HS-5 (cell line): ENCODE results near the gene ATP2B3.

Experiments used
- DNase-seq: peaks from one replicate; pipeline ENCODE4 v3.0.0-alpha.2; 2012; ENCODE audit warnings: low read depth

ATP2B3 gene

DNA sequence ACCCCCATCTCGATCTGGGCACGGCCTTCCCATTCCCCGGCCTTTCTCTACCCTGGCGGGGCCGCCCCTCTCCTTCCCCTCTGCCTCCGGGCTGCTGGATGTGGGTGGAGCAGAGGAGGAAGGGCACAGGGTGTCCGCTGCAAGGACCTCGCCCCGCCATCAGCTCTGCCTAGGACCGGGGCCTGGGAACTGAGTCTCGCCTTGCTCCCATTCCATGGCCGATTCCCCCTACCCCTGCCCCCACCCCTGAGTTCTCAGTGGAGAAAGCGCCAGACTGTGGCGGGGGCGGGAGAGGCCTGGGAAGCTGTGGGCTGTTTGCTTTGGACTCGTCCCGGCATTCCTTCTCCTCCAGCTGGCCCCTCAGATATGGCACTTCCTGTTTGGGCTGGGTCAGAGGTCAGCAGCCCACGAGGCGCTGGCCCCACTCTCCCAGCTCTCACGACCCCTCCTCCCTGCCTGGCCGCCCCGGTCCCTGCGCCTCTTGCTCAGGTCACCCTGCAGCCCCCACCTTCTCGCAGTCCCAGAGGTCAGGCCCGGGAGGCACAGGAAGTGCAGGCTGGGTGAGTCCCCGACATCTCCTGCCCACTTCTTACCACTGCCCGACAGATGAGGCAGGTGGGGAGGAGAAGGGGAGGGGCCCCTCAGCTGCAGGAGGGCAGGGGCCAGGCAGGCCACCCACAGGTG lies 29.1 kb upstream of the ATP2B3 start:
- DNase-seq: no peak

DNA sequence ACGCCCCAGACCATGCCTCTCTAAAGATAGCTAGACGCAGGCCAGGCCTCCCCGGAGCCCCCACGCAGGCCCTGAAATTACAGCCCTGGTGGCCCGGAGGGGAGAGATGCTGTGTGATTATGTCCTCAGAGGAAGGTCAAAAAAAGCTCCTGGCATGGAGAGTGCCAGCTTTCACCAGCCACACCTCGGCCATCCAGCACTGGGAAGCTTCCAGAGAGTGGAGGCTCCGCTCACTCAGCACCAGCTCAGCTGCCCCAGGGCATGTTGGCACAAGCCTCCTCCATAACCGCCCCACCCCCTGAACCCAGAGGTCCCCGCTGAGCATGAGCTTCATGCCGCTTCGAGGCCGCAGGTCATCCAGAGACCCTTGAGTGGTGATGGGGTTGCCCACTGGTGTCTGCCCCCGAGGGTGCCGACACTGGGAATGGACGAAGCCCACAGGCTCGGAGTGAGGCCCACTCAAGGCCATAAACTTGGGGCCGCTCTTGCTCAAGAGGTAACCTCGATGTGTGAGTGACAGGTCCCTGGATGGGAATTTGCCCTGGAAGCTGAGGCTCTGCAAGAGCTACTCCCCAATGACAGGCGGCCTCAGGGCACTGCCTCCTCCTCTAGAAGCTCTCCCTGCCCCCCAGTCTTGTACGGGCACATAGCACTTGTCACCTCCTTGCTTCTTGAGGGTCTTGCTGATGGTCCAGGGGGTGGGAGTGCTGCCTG lies 27.1 kb upstream of the ATP2B3 start:
- DNase-seq: no peak

DNA sequence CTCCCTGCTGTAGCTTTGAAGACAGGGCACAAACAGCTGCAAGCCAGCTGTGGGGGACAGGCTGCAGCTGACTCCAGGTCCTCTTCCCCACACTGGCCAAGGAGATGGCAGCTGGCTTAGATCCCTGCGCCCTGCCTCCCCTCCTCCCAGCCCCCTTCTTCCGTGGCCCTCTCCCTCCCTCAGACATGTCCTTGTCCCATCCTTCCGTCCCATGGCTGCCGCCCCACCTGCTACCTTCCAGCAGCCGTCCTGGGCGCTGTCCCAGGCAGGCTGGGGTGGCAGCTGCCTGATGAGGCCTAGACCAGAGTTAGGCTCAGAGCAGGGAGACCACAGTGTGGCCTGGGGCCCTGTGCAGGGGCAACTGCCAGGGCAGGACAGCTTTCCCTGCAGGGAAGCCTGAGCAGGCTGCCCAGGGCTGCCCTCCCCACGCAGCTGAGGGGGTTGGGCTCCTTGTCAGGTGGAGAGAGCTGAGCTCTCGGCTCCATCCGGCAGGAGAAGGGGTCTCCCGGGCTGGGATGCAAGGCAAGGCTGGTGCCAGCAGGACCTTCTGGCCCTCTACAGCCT lies 26.0 kb upstream of the ATP2B3 start:
- no peak for DNase-seq

DNA sequence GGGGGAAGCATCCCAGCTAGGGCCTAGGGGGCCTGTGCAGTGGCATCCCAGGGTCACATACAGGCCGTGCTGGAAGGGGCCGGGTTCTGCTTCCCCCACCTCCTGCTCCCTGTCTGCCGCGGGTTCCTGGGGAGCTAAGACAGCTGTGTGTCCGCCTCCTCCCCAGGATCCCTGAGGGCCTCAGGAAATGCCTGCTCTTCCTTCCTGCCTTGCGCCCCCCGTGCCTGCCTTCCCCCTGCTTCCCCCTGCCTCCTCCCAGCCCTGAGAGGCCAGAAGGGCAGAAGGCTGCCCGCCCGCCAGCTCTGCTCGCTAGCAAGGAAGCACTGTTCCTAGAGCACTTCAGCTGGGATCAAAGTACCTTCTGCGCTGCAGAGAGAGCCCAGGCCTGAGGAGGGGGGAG lies 25.5 kb upstream of the ATP2B3 start:
- DNase-seq: no peak

DNA sequence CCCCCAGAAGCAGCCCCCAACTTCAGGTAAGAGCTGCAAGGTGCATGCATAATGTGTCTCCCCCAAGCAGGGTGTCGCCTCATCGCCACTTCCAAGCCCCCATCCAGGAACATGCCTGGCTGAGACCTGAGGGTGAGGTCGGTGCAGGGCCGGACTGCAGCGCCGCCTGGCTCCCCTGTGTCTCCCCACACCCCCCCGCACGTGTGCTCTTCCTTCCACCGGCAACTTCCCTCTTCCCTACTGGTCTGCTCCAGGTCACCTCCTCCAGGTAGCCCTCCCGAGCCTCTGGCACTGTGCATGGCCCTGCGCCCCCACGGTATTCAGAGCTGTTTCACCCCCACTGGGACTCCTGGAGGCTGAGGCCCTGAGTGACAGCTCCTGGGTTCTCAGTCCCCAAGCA lies 24.9 kb upstream of the ATP2B3 start:
- DNase-seq: no peak

DNA sequence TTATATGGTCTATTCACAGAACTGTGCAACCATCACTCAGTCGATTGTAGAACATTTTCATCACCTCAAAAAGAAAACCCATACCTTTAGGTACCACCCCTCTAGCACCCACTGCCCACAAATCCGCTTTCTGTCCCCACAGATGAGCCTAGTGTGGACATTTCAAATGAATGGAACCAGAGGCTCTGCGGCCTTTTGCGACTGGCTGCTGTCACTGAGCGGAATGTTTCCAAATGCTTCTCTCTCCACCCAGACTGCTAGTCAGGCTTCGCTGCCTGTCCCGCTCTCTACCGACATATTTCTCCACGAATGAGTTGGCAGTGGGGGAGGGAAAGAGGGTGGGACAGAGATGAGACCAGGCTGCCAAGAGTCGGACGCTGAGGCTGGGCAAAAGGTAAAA lies 24.4 kb upstream of the ATP2B3 start:
- DNase-seq: no peak

DNA sequence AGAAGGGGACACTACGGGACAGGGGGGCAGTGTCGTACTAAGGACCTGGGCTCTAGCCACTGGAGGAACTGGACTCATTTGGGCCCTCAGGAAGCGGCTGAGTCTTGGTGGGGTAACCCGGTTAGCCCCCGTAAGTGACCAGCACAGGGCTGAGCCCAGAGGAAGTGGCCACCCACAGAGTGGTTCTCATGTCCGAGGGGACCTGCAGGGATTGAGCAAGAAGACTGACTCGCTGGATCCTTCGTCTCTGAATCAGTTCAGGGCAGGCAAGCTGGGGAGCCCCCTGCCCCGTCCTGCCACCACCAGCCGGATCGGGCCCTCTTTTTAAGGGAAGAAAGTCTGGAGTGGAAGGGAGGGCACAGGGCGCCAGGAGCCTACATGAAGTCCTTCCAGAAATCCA lies 23.4 kb upstream of the ATP2B3 start:
- no peak for DNase-seq

DNA sequence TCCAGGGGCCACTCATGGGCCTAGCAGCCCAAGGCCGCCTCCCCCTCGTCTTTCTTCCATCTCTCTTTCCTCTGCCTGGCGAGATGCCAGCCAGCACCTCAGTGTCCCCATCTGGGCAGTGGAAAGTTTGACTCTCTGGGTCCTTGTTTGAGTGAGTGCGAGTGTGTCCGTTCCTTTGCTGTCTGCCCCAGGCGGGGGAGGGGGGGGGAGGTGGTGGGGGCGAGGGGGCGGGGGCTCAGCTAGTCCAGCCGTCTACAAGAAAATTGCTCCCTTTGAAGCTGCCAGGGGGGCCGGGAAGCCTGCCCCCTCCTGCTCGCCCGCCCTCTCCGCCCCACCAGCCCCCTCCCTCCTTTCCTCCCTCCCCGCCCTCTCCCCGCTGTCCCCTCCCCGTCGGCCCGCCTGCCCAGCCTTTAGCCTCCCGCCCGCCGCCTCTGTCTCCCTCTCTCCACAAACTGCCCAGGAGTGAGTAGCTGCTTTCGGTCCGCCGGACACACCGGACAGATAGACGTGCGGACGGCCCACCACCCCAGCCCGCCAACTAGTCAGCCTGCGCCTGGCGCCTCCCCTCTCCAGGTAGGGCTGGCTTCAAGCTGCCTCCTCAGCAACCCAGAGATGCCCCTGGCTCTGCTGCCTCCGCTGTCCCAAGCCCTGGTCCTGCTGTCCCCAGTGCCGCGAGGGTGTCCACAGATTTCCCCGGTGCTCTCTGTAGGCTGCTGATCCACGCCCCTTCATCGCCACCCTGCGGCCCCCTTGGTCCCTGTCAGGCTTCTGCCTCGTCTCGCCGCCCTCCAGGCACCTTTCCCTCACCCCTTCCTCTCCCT lies 22.7 kb upstream of the ATP2B3 start, which contains the start of gene BGN:
TSS of gene BGN (plus strand) at position 440 of the 821 bp plus-strand sequence. CDS start 9,652 bp downstream, outside the sequence.
- DNase-seq: no peak

DNA sequence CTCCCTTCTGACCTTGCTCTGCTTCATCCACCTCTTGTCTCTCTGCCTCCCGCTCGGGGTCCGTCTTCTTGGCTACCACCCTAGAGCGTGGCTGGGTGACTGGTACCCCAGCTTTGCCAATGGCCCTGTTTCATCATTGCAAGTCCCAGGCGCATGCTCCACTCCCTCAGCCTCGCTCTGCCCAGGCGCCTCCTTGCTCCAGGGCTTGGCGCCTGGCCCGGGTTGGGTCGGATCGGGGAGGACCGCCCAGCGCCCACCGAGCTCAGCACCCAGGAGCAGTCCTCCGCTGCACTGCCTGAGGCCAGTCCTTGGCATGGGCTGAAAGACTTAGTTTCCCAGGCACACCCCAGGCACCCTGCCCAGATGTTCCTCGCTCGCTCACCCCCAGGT lies 22.1 kb upstream of the ATP2B3 start:
- no peak for DNase-seq

DNA sequence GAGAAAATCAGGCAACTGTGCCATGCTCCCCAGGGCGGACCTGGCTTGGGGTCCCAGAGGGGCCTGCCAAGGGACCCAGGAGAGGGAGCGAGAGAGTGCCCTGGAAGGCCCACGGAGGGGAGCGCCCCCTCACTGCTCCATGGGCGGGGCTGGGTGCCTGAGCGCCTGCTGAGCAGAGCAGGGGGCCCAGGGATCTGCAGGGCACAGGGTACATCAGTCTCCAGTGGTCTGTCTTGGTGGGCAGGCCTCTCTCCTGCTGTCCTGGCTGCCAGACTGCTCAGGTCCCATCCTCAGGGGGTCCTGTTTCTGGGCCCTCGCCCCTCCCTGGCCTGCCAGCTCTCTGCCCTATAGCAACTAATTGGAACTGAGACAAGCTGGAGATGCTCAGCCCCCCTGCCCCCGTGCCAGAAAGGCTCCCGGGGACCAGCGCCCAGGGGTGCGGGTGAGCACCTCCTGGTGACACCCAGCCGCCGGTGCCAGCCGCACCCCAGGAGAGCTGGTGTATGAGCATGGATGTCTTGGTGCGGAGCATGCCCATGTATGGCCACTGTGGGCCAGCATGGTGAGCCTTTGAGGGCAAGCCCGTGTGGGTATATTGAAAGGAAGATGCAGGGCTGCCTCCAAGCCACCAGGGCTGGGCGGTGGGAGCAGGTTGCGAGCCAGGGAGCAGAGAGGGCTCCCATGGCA lies 21.4 kb upstream of the ATP2B3 start:
- DNase-seq: no peak

DNA sequence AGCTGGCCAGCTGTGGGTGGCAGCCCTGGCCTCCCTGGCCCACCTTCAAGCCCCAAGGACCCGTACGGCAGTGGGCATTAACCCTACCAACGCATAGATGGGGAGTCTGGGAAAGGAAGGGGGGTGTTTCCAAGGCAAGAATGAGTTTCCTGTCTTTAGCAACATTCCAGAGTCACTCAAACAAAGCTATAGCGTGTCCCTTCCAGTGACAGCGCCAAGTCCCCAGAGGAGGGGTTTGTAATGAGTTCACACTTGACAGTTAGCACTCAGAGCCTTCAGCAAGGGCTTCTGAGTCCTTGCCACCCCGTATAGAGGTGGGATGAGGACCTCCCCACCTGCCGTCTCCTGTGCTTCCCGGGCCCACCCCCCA lies 20.9 kb upstream of the ATP2B3 start:
- no peak for DNase-seq

DNA sequence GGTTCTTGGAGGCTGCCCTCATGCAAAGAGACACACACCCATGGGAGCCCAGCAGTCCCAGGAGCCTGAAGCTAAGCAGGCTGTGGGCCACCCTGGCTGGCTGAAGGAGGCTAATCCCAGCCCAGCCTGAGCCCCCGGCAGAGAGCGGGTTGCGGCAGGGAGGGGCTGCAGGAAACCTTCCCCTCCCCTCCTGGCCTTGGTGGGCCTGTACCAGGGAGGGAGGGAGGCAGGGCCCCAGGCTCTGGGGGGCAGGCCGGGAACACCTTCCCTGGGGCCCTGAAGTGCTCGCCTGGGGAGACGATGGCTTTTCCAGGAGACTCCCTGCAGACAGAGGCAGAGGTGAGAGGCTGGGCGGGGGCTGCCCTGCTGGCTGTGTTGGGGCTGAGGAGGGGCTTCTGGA lies 19.0 kb upstream of the ATP2B3 start:
- DNase-seq: no peak

DNA sequence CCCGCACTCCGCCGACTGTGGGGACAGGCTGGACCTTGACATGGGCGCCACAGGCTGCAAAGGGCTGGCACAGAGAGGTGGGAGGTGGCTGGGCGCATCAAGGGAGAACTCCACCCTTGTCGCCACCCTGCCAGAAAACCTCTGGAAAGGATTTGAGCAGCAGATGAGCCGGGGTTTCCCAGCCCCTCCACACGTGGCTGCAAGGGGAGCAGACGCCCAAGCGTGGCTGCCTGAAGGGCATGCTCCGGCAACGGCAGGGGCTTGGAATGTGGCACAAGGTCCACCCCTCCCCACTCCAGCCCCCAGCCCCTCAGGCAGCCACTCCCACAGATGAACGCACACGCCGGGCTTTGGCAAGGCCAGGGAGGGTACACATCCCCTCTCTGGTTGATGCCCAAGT lies 18.1 kb upstream of the ATP2B3 start:
- DNase-seq: no peak

DNA sequence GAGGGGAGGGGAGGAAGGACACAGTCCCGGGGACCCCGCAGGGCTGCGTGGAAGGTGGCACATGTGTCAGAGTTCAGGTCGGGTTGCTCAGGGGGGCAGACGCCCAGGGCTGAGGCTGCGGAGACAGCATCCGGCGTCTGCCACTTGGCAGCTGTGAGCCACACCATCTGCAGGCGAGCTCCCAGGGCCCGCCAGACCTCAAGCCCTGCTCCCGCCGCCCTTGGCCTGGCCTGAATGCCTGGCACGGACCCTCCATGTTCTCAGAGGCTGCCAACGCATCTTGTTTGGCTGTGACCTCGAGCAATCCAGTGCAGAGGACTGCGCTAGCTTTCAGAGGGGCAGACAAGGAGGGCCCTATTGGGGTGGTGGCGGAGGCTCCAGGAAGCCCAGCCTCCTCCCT lies 17.6 kb upstream of the ATP2B3 start:
- DNase-seq: no peak

DNA sequence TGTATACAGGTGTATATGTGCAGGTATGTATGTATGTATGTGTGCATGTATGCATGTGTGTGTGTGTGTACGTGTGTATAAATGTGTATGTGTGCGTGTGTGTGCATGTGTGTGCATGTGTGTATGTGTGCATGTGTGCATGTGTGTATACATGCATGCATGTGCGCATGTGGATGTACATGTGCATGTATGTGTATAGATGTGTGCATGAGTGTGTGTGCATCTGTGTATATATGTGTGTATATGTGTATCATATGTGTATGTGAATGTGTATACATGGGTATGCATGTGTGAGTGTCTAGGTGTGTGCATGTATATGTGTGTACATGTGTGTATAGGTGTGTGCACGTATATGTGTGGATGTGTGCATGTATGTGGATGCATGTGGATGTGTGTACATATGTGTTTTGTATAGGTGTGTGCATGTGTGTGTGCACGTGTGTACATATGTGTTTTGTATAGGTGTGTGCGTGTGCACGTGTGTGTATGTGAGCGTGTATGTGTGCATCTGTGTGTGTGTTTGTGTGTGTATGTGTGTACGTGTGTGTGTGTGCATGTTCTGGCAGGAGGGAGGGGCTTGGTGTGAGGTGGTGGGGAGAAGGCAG lies 16.7 kb upstream of the ATP2B3 start:
- no peak for DNase-seq

DNA sequence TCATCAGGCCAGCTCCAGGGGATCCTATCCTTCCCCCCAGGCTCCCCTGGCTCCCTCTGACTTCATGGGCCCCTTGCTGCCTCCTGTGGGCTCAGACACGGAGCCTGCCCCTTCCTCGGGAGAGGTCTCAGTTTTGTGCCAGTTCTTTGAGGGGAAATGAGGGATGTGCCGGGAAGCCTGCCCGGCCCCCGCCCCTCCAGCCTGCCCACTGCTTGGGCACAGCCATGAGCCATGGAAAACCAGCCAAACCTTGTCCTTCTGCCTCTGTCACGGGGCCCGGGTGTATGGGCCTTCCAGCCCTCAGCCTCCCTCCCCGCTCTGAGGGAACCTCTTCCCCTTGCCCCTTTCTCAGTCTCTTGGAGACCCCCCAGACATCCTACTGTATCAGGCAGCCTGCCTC lies 15.9 kb upstream of the ATP2B3 start:
- DNase-seq: no peak

DNA sequence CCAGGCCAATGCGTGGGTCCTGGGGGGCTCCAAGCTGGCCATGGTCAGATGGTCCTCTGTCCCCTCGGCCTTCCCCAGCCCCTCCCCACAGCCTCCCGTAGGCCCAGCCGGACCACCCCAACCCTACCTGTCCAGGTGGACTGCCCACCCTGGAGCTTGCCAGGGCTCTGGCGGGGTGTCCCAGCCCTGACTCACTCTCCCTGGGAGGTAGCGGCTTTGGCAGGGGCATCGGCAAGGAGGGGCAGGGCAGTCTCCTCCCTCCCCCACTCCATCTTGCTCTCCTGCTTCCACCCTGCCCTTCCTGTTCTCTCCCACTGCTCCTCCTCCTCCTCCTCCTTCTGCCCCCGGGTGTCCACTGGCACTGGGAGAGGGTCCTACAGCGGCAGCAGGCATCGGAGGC lies 15.3 kb upstream of the ATP2B3 start:
- DNase-seq: no peak

DNA sequence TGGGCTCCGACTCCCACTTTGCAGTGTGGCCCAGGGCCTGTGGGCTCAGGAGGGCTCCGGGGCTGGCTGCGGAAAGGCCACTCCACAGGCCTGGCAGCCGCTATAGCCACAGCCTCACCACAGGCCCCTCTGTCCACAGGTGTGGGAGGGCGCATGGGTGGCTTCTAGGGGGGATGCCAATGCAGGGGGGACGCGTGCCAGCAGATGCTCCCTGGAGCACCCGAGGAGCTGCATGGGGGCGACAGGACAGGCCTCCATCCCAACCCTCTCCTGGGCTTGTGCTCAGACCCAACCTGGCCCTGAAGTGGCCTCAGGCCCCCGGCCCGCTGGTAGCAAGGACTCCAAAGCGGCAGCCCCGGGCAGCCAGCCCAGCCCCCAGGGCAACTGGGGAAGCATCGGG lies 14.6 kb upstream of the ATP2B3 start:
- no peak for DNase-seq

DNA sequence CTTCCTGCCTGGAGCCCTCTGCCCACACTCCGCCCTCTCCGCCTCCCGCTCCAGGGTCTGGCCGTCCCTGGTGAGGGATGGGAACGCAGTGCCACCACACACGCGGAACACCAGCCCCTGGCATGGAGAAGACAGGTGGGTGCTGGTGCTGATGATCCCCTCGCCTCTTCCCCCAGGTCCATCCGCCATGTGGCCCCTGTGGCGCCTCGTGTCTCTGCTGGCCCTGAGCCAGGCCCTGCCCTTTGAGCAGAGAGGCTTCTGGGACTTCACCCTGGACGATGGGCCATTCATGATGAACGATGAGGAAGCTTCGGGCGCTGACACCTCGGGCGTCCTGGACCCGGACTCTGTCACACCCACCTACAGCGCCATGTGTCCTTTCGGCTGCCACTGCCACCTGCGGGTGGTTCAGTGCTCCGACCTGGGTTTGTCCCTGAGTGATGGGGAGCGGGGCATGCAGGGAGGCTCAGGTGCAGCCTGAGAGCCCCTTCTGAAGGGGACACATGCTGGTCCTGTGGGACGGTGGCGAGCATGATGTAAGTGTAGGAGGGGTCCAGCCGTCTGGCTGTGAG lies 12.9 kb upstream of the ATP2B3 start:
- DNase-seq: no peak

DNA sequence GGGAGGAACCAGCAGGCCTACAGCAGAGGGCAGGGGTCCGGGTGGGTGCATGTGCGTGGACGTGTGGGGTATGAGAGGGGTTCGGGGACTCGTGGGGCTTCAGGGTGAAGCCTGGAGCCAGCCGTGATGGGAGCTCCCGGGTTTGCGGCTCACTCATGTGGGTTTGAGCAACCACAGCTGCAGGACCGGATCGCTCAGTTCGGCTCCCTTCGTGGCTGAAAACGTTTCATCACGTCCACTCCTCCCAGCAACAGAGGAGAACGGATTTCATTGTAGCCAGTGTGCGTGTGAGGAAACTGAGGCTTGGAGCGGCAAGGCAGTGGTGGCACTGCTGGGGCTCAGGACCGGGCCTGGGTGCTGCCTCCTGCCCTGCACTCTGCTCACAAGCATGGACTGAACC lies 12.1 kb upstream of the ATP2B3 start:
- no peak for DNase-seq

DNA sequence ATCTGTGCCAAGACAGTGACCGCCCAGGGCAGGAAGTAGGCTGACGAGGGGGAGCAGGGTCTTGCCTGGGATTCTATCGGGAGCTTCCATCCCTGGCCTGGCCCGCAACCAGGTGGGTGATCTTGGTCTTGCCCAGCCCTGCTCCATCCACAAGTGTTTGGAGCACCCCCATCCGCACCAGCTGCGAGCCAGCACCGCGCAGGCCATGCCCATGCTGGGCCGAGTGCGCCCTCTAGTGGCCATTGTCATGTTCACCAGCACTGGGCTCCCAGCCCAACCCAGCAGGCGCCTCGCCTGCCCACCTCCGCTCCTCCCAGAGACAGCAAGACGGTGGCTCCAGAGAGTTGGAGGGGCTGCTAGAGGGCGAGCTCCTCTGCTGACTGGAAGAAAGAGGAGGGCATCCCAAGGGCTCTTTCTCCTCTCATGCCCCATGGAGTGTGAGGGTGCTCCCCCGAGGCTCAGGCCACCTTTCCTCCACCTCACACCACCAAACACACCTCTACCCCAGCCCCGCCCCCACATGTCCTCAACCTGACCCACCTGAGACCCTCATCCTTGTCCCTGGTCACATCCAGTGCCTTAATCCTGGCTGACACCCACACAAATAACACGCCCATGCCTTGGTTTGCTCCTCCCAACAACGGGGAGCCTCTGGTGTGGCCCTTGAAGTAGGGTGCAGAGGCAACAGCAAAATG lies 9.8 kb upstream of the ATP2B3 start:
- no peak for DNase-seq
